Liver (tissue), 3 donors: ENCODE data around the gene ADAMTS6.

Experiments used
- CTCF ChIP-seq: fragments of 150-350 bp; IDR thresholded peaks from 2 replicates; pipeline ENCODE4 v1.5.1; 2017; ENCODE audit warnings: improper control_type of control experiment, low read depth, low read length; ENCODE audit not compliant: missing input control
- GABPA ChIP-seq, 2 donors: IDR thresholded peaks in 1 of 2; conservative IDR thresholded peaks in 1 of 2; 2 replicates each; pipeline ENCODE4 v1.6.1; 2016; ENCODE audit warnings: antibody characterized with exemption in 2 of 2, mild to moderate bottlenecking in 1 of 2, moderate library complexity in 1 of 2
- HNF4G ChIP-seq: IDR thresholded peaks from 2 replicates; pipeline ENCODE4 v1.6.1; 2016; ENCODE audit warnings: antibody characterized with exemption
- JUND ChIP-seq, 2 donors: IDR thresholded peaks; 2 replicates each; pipeline ENCODE4 v1.6.1; 2016; ENCODE audit warnings: antibody characterized with exemption in 2 of 2
- MAX ChIP-seq: IDR thresholded peaks from 2 replicates; pipeline ENCODE4 v1.6.1; 2016; ENCODE audit warnings: antibody characterized with exemption
- RAD21 ChIP-seq, 2 donors: IDR thresholded peaks; 2 replicates each; pipeline ENCODE4 v1.6.1; 2016; ENCODE audit warnings: antibody characterized with exemption in 2 of 2, mild to moderate bottlenecking in 2 of 2
- REST ChIP-seq: IDR thresholded peaks from 2 replicates; pipeline ENCODE4 v1.6.1; 2016; ENCODE audit warnings: antibody characterized with exemption, mild to moderate bottlenecking
- SP1 ChIP-seq: IDR thresholded peaks from 2 replicates; pipeline ENCODE4 v1.6.1; 2018; ENCODE audit warnings: antibody characterized with exemption, mild to moderate bottlenecking
- YY1 ChIP-seq: IDR thresholded peaks from 2 replicates; pipeline ENCODE4 v1.6.1; 2016; ENCODE audit warnings: antibody characterized with exemption, mild to moderate bottlenecking
- donor health status: healthy.
- donor health status: healthy.

GRCh38 chr5:65117525-65117924 is 364.2 kb downstream of the ADAMTS6 start:
- TF ChIP-seq CTCF: no peak
- TF ChIP-seq MAX: no peak
- no peak for TF ChIP-seq HNF4G
- no peak for TF ChIP-seq YY1
- no peak for TF ChIP-seq GABPA (IDR thresholded peaks at IDR 0.05 in 1 of 2, conservative IDR thresholded peaks at IDR 0.05 in 1 of 2)
- no peak for TF ChIP-seq REST
- no peak for TF ChIP-seq JUND (IDR thresholded peaks at IDR 0.05)
- TF ChIP-seq SP1: no peak
- TF ChIP-seq RAD21 (IDR thresholded peaks at IDR 0.05): no peak
